Measurements from ENCODE around the gene MYO1D. TPM values are rescaled to one million over a fixed set of nuclear protein-coding genes. Genes with fewer than 3 reads are reported as not detected.

MYO1D gene
- total and polyA plus RNA-seq, 7 donors: 6.2 to 184 (median 21.6) TPM

DNA sequence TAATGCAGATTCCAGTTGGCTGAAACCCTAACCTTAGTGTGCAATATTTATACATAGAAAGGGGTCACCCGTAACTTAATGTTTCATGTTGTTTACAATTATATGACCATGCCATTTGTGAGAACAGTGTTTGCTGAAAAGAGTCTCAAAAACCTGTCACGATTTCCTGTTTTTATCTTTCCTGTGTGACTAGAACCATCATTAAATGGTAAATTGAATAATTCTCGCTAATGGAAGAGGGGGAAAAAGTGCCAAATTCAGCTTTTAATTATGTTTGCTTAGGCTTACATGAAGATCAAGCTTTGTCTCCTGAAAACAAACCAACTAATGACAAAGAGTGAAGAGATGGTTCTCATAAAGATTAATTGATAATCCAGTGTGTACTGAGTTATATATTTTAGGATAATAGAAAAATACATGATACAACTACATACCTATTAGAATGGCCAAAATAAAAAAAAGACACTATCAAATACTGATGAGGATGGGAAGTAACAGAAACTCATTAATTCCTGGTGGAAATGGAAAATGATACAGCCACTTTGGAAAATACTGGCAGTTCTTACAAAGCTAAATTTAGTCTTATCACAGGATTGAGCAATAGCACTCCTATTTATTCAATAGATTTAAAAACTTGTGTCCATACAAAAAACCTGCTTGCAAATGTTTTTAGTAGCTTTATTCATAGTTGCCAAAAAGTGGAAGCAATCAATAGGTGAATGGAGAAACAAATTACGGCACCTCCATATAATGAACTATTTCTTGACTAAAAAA is 248.5 kb downstream of the MYO1D start:
- no peaks in the 10 kb centered on the region for H3K9me3 ChIP-seq
- WGBS, 2 donors: 67 to 78% methylated on average over 4 of the region's 4 CpGs
- TF ChIP-seq EP300 (IDR thresholded peaks at IDR 0.05) (no peak), CTCF (IDR thresholded peaks at IDR 0.05) (no peak), POLR2AphosphoS5 (IDR thresholded peaks at IDR 0.05) (no peak), POLR2A (IDR thresholded peaks at IDR 0.05) (no peak)
- no peak for DNase-seq
- H3K27ac ChIP-seq: no peak overlapping the region
- H3K4me3 ChIP-seq: no peak overlapping the region
- no peaks in the 10 kb centered on the region for H3K27me3 ChIP-seq
- H3K4me1 ChIP-seq: no peaks in the 10 kb centered on the region
- H3K36me3 ChIP-seq: no peaks in the 10 kb centered on the region
- intact Hi-C loops (cut with DNase I): no loop called here

DNA sequence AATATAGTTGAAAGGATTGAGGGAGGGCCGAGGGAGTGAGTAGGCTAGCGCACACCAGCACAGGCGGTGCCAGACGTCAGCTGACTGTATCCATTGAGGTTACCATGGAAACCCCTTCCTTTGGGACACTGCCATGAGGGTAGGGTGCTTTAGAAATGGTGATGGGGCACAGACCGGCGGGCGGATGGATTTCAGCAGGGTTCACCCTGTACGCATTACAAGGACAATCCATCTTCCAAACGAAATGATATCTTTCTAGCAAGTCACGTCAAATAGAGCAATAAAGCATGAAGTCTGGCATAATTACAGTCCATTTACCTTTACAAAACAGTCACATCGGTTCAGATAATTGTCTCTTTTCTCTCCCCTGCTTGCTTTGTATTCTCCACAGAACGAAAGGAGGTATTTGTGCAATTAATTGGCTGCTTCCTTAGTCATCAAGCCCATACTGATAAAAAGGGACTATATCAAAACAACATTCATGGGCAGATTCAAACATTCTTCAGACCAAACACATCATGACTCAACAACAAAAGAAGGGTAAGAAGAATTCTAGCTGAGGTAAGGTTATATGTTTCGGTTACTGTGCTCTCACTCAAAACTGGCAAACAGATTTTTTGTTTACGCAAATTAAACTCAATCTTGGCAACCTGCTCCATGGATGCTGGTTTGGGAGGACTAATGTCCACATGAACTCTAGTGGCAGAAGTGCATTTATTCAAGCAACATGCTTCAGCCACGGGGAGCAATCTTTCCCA is 249.5 kb downstream of the MYO1D start:
- Histone ChIP-seq H3K4me3 (no peak overlapping the region), H3K4me1 (no peaks in the 10 kb centered on the region), H3K27ac (no peak overlapping the region), H3K36me3 (no peaks in the 10 kb centered on the region), H3K27me3 (no peaks in the 10 kb centered on the region), H3K9me3 (no peaks in the 10 kb centered on the region)
- intact Hi-C loops (cut with DNase I): no loop called here
- TF ChIP-seq CTCF (IDR thresholded peaks at IDR 0.05): no peak
- TF ChIP-seq POLR2A (IDR thresholded peaks at IDR 0.05): no peak
- TF ChIP-seq EP300 (IDR thresholded peaks at IDR 0.05): no peak
- no peak for TF ChIP-seq POLR2AphosphoS5 (IDR thresholded peaks at IDR 0.05)
- no peak for DNase-seq
- WGBS, 2 donors: 80 to 86% methylated on average over 15 of the region's 15 CpGs

DNA sequence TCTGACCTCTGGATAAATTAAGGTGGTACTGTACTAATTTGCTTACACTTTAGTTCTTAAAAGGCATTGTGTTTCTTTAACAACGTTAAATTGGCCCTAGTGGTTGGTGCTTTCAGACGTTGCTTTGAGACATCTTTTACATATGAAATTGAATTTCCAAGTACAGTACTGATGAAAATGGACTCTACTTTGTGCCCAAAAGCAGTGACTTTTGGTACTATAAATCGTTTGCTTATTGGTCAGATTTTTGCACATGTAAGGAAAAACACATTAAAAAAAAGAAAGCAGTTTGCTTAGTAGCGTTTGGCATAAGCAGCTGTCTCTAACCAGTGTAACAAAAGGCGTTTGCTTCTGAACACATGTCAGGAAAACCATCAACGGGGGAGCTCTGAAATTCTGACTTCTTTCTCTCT is 250.5 kb downstream of the MYO1D start:
- no peaks in the 10 kb centered on the region for H3K27me3 ChIP-seq
- H3K27ac ChIP-seq: no peak overlapping the region
- DNase-seq: no peak
- no peaks in the 10 kb centered on the region for H3K9me3 ChIP-seq
- intact Hi-C loops (cut with DNase I): no loop called here
- H3K4me1 ChIP-seq: no peaks in the 10 kb centered on the region
- WGBS, 2 donors: 51 to 58% methylated on average over 6 of the region's 6 CpGs
- H3K4me3 ChIP-seq: no peak overlapping the region
- TF ChIP-seq CTCF (IDR thresholded peaks at IDR 0.05) (no peak), EP300 (IDR thresholded peaks at IDR 0.05) (no peak), POLR2AphosphoS5 (IDR thresholded peaks at IDR 0.05) (no peak)
- H3K36me3 ChIP-seq: no peaks in the 10 kb centered on the region

GRCh38 chr17:32625971-32626370 is 251.0 kb downstream of the MYO1D start:
- no peak for DNase-seq
- no peak for TF ChIP-seq CTCF (IDR thresholded peaks at IDR 0.05)
- no peak for TF ChIP-seq POLR2A (IDR thresholded peaks at IDR 0.05)
- no peak for TF ChIP-seq POLR2AphosphoS5 (IDR thresholded peaks at IDR 0.05)
- H3K36me3 ChIP-seq: no peaks in the 10 kb centered on the region
- intact Hi-C loops (cut with DNase I): no loop called here
- H3K4me3 ChIP-seq: no peak overlapping the region
- H3K4me1 ChIP-seq: no peaks in the 10 kb centered on the region
- WGBS, 2 donors: 82 to 86% methylated on average over 7 of the region's 7 CpGs
- H3K27ac ChIP-seq: no peak overlapping the region
- H3K27me3 ChIP-seq: no peaks in the 10 kb centered on the region
- H3K9me3 ChIP-seq: no peaks in the 10 kb centered on the region
